H1 (cell line): Measurements from ENCODE around the gene CUL9.

Source experiments
- CHD2 ChIP-seq: IDR thresholded peaks from 2 replicates; pipeline ENCODE4 v1.6.1; 2012; ENCODE audit warnings: low read length, improper control_type of control experiment
- CTCF ChIP-seq, 3 experiments: IDR thresholded peaks; 1 replicate in 2 of 3; 2 replicates in 1 of 3; pipeline versions ENCODE4 v1.5.1 to v1.6.1; 2011; ENCODE audit warnings: low read length in 3 of 3, mild to moderate bottlenecking in 3 of 3, inconsistent platforms in 2 of 3, low read depth in 1 of 3, moderate library complexity in 1 of 3; ENCODE audit not compliant: insufficient read depth in 1 of 3; ENCODE audit errors: control extremely low read depth in 1 of 3

GRCh38 chr6:43257367-43258145 lies 75.6 kb downstream of the CUL9 start:
- no peak for TF ChIP-seq CHD2
- TF ChIP-seq CTCF (IDR thresholded peaks at IDR 0.05; ENCODE audit: control extremely low read depth in 1 of 3, insufficient read depth in 1 of 3, low read depth in 1 of 3, low read length in 3 of 3), result no peak
